NCI-H2107 treated with DMSO at 0.1 percent for 48 hours (cell line): ENCODE results near the gene CEP44.
A peak's percentile ranks its signal among the peaks of the same experiment; 100 is the strongest.
"Not testable (repeated sequence)": the region's sequence is repeated elsewhere in the genome, so short reads cannot be mapped to it uniquely, and the experiment has no call there.

ENCODE experiments used
- DNase-seq: peaks from one replicate; lab custom pipeline; 2025; ENCODE audit not compliant: unreplicated experiment; lab: John Stamatoyannopoulos, UW

Gene CEP44, protein sequence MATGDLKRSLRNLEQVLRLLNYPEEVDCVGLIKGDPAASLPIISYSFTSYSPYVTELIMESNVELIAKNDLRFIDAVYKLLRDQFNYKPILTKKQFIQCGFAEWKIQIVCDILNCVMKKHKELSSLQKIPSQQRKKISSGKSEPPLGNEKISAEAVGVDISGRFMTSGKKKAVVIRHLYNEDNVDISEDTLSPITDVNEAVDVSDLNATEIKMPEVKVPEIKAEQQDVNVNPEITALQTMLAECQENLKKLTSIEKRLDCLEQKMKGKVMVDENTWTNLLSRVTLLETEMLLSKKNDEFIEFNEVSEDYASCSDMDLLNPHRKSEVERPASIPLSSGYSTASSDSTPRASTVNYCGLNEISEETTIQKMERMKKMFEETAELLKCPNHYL

GRCh38 chr4:174283507-174284471 is at the start of gene CEP44, which contains the start of gene FBXO8:
Gene CEP44 (plus strand): TSS chr4:174283911. CDS start chr4:174299122, 15,211 bp downstream.
Gene FBXO8 (minus strand): TSS chr4:174283667. CDS start chr4:174263092, 20,575 bp downstream.
- DNase-seq, result peak; percentile 42

GRCh38 chr4:174236359-174236758 is 47.4 kb upstream of the CEP44 start:
- DNase-seq, result no peak

DNA sequence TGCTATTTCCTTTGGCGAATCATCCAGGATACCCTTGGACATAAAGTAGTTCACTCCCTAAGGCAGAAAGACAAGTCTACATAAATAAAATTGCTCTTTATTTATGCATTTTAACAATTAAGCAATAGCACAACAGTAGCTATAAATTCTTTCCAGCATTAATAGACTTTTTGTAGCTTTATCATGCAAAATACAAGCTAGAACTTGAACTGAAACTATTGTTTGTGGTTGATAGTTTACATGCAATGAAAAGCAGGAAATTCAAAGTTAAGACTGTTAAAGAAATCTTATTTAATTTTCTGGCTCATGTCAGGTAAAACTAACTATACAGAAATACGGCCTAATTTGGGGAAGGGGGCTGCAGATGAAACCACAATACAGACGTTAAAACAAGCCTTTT is 42.5 kb upstream of the CEP44 start:
- no peak for DNase-seq

DNA sequence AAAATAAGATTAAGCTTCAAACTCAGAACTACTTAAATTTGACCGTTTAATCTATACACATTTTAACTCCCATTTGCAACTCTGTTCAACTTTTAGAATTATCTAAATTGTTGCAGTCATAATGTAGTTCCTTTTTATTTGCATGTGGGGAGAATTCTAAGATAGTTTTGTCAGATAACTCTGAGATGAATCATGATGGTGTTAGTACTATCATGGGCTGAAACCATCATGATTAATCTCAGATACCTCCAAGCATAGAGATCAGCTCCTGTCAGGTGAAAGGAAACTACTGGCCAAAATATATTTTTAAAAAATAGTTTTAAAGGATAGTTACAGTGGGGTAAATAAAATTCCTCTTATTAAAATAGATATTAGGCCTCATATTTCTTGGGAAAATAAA is 39.3 kb upstream of the CEP44 start:
- DNase-seq, result no peak

GRCh38 chr4:174245714-174246113 is 38.0 kb upstream of the CEP44 start:
- no peak for DNase-seq

GRCh38 chr4:174248407-174248806 is 35.3 kb upstream of the CEP44 start:
- DNase-seq, result no peak

DNA sequence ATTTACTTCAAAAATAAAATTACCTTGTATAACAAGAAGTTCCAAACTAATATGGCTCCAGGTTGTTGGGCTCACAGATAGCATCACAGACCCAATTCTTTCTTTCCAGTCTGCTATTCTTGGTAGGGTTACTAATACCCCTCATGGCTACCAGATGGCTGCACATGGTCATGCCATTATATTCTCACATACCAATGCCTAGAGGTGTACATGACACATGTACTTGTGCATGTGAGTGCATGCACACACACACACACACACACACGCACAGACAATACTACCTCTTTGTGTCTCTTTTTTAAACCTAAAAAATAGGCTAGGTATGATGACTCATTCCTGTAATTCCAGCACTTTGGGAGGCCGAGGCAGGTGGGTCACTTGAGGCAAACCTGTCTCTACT is 31.3 kb upstream of the CEP44 start:
- no peak for DNase-seq

DNA sequence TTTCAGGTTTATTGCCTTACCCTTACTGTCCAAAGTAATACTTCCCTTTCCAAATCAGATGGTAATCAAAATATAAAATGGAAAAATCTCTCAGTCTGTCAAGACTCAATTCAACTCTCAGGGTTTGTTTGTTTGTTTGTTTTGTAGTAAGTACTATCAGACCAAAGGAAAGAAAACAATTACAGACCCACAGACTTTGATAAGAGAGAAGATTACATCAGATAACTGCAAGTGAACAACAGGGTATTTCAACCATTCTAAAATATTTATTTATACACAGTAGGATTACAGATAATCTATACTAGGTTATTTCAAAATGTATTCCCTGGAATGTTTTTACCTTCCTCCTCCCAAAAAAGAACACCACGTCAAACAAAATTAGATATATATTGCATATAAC is 29.1 kb upstream of the CEP44 start:
- DNase-seq, result no peak

DNA sequence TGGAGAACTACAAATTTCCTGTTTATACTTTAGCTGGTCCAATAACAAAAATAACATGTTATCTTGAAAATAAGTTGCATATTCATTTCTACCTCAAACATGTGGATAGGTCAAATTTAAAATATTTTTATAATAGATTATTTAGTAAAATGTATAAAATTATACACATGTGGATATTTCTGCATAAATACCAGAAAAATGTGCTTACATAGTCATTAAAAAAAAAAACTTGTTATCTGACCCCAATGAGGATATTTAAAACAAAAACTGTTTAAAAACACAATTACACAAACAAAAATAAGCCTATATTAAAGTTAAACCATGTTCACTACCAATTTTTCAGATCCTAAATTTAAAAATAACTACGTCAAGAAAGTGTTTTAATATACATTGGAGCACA is 28.3 kb upstream of the CEP44 start:
- DNase-seq, result no peak

DNA sequence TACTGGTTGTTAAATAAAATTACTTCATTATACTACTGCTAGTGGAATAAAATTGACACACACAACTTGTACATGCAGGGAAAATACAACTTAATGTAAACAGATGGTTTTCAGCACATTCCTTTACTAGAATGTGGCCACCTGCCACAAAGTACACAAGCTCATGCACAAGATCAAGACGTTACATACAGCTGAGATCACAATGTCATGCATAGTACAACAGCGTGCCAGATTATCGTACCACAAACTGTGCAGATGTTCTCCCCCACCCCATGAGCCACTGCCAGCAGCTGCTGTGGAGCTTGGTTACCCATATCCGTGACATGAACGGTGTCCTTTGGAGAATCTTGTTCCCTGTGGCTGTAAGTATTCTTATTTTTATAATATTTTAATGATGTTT is 27.9 kb upstream of the CEP44 start:
- no peak for DNase-seq

- DNase-seq, result no peak
Measured at GRCh38 chr4:174256277-174256713, 27.4 kb upstream of the CEP44 start.

GRCh38 chr4:174259580-174259979 is 24.1 kb upstream of the CEP44 start:
- no peak for DNase-seq

GRCh38 chr4:174260099-174260498 is 23.6 kb upstream of the CEP44 start:
- no peak for DNase-seq

GRCh38 chr4:174261432-174261831 is 22.3 kb upstream of the CEP44 start:
- DNase-seq, result not testable (repeated sequence)

- no peak for DNase-seq
Measured at GRCh38 chr4:174262624-174263444, 20.9 kb upstream of the CEP44 start.

GRCh38 chr4:174263445-174263736 is 20.3 kb upstream of the CEP44 start:
- no peak for DNase-seq

DNA sequence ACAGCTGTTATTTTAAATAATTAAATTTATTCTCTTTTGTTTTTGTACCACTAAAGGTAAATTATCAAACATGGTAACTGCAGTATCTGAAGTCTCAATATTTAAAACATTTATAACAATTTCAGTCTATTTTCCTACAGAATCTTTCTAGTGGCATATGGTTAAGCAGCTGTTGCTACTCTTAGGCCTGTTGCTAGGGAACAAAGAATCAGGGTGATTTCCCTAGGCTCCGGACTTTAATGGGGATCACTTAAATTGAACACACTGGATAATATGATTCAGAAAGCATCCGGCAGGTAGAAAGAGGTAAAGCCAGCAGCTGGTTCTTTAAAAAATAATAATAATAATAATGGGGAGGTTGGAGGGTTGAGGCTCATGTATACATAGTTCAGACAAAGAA is 17.8 kb upstream of the CEP44 start:
- no peak for DNase-seq

GRCh38 chr4:174266416-174266815 is 17.3 kb upstream of the CEP44 start:
- no peak for DNase-seq

GRCh38 chr4:174273930-174274329 is 9.8 kb upstream of the CEP44 start:
- DNase-seq, result no peak

DNA sequence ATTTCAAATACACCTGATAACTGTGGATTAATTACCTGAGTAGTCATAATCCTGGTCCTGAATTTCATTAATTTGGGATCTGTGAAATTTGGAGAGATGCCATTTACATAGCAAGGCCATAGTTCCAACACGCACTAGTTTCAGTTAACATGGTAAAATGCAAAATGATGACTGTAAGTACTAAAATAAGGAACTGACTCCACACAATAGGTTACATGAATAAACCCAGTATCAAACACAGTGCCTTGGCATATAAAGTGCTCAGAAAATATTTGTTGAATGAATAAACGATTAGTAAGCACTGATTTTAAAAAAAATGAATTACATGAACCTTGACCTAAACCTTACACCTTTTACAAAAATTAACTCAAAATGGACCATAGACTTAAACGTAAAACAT is 9.3 kb upstream of the CEP44 start:
- DNase-seq, result no peak

DNA sequence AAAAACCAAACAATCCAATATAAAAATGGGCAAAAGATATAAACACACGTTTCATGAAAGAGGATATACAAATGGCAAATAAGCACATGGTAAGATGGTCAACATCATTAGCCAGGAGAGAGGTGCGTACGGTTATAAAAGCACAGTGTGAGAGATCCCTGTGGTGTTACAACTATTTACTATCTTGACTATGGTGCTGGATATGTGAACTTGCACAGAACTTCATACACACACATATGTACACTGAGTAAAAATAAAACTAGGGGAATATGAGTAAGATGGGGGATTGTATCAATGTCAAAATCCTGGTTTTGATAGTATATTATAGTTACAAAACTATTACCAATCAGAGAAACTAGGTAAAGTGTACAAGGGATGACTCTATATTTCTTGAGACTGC is 8.6 kb upstream of the CEP44 start:
- no peak for DNase-seq
